MCF 10A (cell line): ENCODE results near the gene RNFT2. TPM values are rescaled to one million over a fixed set of nuclear protein-coding genes. Genes with fewer than 3 reads are reported as not detected.

Source experiments
- BruUV-seq: library from RNA; stranded (reverse); fragments of 400-500 nt; replicated peaks from 2 replicates; lab custom pipeline; 2021; lab: Mats Ljungman, UMichigan
- CTCF ChIA-PET: fragments of 300-600 bp; sonication (Branson Sonifier 250); formaldehyde crosslinking; extraction: SDS; loops from one replicate; lab custom pipeline; 2021; ENCODE audit warnings: antibody characterized with exemption, inconsistent platforms; lab: Yijun Ruan, JAX
- POLR2A ChIA-PET: fragments of 300-600, 350-650 bp; sonication (Branson Sonifier 250); formaldehyde crosslinking; extraction: SDS; loops from one replicate; lab custom pipeline; 2020; ENCODE audit warnings: antibody characterized with exemption, inconsistent platforms; lab: Yijun Ruan, JAX
- DNase-seq: peaks from one replicate; pipeline ENCODE4 v3.0.0-alpha.2; 2018; ENCODE audit not compliant: unreplicated experiment
- H3K27ac Mint-ChIP-seq: one replicate; pipeline ENCODE4 v1.8.0; 2022; ENCODE audit warnings: mild to moderate bottlenecking, low read depth, mixed read lengths; ENCODE audit not compliant: unreplicated experiment
- H3K27me3 Mint-ChIP-seq: one replicate; pipeline ENCODE4 v1.8.0; 2022; ENCODE audit warnings: mixed read lengths; ENCODE audit not compliant: insufficient read depth, unreplicated experiment
- H3K36me3 Mint-ChIP-seq: one replicate; pipeline ENCODE4 v1.8.0; 2022; ENCODE audit warnings: mild to moderate bottlenecking, moderate library complexity, mixed read lengths; ENCODE audit not compliant: insufficient read depth, unreplicated experiment
- H3K4me1 Mint-ChIP-seq: one replicate; pipeline ENCODE4 v1.8.0; 2022; ENCODE audit warnings: mixed read lengths; ENCODE audit not compliant: insufficient read depth, unreplicated experiment
- H3K4me3 Mint-ChIP-seq: one replicate; pipeline ENCODE4 v1.8.0; 2022; ENCODE audit warnings: mild to moderate bottlenecking, moderate library complexity, mixed read lengths; ENCODE audit not compliant: unreplicated experiment
- H3K9me3 Mint-ChIP-seq: one replicate; pipeline ENCODE4 v1.8.0; 2022; ENCODE audit warnings: mixed read lengths; ENCODE audit not compliant: unreplicated experiment
- intact Hi-C: fragments of 100-400 bp; cut with micrococcal nuclease; formaldehyde crosslinking; loops from 2 replicates; pipeline ENCODE4 v1.14.1; 2022
- total RNA-seq: library from RNA; stranded (reverse); gene quantifications from 2 replicates; pipeline ENCODE4 v1.2.3, GENCODE V29; 2022
- TF ChIP-seq, protein P1 (sequence below): fragments of 200-600 bp; IDR thresholded peaks from one replicate; pipeline ENCODE4 v1.8.0; 2022; ENCODE audit warnings: antibody characterized with exemption, mild to moderate bottlenecking; ENCODE audit not compliant: unreplicated experiment

RNFT2 gene
- total RNA-seq, 1 experiment from 2014 or later: 7.2 TPM

DNA sequence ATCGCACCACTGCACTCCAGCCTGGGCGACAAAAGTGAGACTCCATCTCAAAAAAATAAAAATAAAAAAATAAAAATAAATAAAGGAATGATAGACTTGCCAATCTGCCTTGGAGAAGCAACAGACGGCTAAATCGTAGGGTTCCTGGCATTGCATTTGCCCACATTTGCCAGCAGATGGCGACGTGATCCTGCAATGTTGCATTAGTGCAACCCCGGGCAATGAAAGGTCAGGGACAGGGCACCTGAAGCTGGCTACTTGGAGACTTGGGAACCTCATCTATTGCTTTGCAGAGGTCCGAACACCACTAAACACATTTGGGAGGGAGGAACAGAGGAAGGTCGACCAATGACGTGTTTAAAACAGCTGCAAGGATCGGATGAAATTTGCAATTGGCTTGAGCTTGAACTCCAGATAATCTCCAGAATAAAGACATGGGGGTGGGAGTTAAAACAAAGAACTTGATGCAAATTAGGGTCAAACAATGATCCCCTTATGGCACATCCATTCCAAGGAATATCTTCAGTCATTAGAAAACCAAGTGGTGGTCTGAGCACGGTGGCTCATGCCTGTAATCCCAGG, 34.8 kb upstream of the RNFT2 start:
- Mint-ChIP-seq H3K4me3 (no peak overlapping the region), H3K4me1 (no peaks in the 10 kb centered on the region), H3K9me3 (no peaks in the 10 kb centered on the region), H3K36me3 (no peaks in the 10 kb centered on the region), H3K27ac (no peak overlapping the region), H3K27me3 (no peaks in the 10 kb centered on the region)
- BruUV-seq: no TSS peak
- TF ChIP-seq, protein P1, sequence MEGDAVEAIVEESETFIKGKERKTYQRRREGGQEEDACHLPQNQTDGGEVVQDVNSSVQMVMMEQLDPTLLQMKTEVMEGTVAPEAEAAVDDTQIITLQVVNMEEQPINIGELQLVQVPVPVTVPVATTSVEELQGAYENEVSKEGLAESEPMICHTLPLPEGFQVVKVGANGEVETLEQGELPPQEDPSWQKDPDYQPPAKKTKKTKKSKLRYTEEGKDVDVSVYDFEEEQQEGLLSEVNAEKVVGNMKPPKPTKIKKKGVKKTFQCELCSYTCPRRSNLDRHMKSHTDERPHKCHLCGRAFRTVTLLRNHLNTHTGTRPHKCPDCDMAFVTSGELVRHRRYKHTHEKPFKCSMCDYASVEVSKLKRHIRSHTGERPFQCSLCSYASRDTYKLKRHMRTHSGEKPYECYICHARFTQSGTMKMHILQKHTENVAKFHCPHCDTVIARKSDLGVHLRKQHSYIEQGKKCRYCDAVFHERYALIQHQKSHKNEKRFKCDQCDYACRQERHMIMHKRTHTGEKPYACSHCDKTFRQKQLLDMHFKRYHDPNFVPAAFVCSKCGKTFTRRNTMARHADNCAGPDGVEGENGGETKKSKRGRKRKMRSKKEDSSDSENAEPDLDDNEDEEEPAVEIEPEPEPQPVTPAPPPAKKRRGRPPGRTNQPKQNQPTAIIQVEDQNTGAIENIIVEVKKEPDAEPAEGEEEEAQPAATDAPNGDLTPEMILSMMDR: peak; percentile 88
- POLR2A ChIA-PET: interaction anchor here (1.1 to 1.6 kb wide), 2 partner anchors 15 to 179 kb away, joined by 4 read pairs; no protein-coding TSS in a partner anchor
- DNase-seq: peak; percentile 79
- intact Hi-C loops: loop anchor here (1.0 kb wide), 4 partner anchors 179 to 416 kb away; no protein-coding TSS in a partner anchor
- CTCF ChIA-PET: interaction anchor here (0.6 to 2.7 kb wide), 34 partner anchors 10 to 713 kb away, joined by 3 to 17 read pairs (median 4); no protein-coding TSS in a partner anchor

GRCh38 chr12:116707751-116708150, 30.4 kb upstream of the RNFT2 start:
- H3K27ac Mint-ChIP-seq: no peak overlapping the region
- peaks cover 9% of the 10 kb centered on the region for H3K4me1 Mint-ChIP-seq
- DNase-seq: no peak
- BruUV-seq: no TSS peak
- H3K36me3 Mint-ChIP-seq: peaks cover 5% of the 10 kb centered on the region
- no peaks in the 10 kb centered on the region for H3K27me3 Mint-ChIP-seq
- intact Hi-C loops: loop anchor here (5.0 kb wide), 3 partner anchors 430 to 710 kb away; partner anchors contain the start of gene MED13L
- no peaks in the 10 kb centered on the region for H3K9me3 Mint-ChIP-seq
- POLR2A ChIA-PET: no interaction called here
- no peak overlapping the region for H3K4me3 Mint-ChIP-seq
- CTCF ChIA-PET: interaction anchor here (0.6 to 2.9 kb wide), 5 partner anchors 11 to 430 kb away, joined by 3 to 10 read pairs (median 4); no protein-coding TSS in a partner anchor
- TF ChIP-seq, protein P1: no peak

- POLR2A ChIA-PET: interaction anchor here (0.6 to 1.8 kb wide), 5 partner anchors 150 to 721 kb away, joined by 3 to 5 read pairs (median 3); partner anchors contain the start of gene MAP1LC3B2
- H3K4me3 Mint-ChIP-seq: no peak overlapping the region
Measured at GRCh38 chr12:116708826-116709756, 29.0 kb upstream of the RNFT2 start.

More at GRCh38 chr12:116708826-116709756, 29.0 kb upstream of the RNFT2 start:
- BruUV-seq: no TSS peak
- Mint-ChIP-seq H3K27ac (no peak overlapping the region), H3K4me1 (peaks cover 9% of the 10 kb centered on the region), H3K9me3 (no peaks in the 10 kb centered on the region), H3K36me3 (peaks cover 5% of the 10 kb centered on the region), H3K27me3 (no peaks in the 10 kb centered on the region)
- TF ChIP-seq, protein P1: peak; percentile 71
- DNase-seq: peak; percentile 61
- CTCF ChIA-PET: interaction anchor here (0.5 to 2.9 kb wide), 53 partner anchors 9 to 957 kb away, joined by 3 to 19 read pairs (median 4); partner anchors contain the start of gene HRK
- intact Hi-C loops: loop anchor here (5.0 kb wide), 3 partner anchors 432 to 712 kb away; partner anchors contain the start of gene MED13L
